Measurements from ENCODE around the gene FBXO27.

FBXO27 gene

GRCh38 chr19:39037194-39037593, 4.8 kb upstream of the FBXO27 start:
- TF ChIP-seq, protein P1, sequence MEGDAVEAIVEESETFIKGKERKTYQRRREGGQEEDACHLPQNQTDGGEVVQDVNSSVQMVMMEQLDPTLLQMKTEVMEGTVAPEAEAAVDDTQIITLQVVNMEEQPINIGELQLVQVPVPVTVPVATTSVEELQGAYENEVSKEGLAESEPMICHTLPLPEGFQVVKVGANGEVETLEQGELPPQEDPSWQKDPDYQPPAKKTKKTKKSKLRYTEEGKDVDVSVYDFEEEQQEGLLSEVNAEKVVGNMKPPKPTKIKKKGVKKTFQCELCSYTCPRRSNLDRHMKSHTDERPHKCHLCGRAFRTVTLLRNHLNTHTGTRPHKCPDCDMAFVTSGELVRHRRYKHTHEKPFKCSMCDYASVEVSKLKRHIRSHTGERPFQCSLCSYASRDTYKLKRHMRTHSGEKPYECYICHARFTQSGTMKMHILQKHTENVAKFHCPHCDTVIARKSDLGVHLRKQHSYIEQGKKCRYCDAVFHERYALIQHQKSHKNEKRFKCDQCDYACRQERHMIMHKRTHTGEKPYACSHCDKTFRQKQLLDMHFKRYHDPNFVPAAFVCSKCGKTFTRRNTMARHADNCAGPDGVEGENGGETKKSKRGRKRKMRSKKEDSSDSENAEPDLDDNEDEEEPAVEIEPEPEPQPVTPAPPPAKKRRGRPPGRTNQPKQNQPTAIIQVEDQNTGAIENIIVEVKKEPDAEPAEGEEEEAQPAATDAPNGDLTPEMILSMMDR (IDR thresholded peaks at IDR 0.05) = no peak

GRCh38 chr19:39036581-39036980, 4.2 kb upstream of the FBXO27 start:
- TF ChIP-seq, protein P1 (IDR thresholded peaks at IDR 0.05) = no peak

DNA sequence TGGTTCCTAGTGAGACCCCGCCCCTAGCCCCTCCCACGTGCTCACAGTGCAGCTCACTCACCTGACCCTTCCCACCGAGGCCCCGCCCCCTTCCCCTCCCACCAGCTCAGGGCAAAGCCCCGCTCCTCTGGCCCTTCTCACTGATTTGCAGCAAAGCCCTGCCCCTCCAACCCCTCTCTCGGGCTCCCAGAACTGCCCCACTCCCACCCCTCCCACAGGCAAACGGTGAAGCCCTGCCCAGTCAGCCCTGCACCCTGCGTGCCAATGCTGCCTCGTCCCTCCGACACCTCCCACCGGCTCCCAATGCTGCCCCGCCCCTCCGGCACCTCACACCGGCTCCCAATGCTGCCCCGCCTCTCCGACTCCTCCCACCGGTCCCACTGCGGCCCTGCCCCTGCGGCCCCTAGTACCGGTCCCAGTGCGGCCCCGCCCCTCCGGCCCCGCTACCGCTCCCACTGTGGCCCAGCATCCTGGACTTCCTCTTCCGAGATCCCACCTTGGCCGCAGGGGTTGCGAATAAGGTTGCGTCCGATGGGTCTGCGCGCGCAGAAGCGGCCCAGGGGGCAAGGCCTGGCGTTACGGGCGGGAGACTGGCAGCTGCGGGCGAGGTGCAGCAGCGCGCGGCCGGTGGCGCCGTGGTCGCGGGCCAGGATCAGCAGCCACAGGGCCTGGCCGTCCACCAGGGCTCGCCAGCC, 834 bp downstream of the FBXO27 start:
- TF ChIP-seq, protein P1 (IDR thresholded peaks at IDR 0.05) = no peak

DNA sequence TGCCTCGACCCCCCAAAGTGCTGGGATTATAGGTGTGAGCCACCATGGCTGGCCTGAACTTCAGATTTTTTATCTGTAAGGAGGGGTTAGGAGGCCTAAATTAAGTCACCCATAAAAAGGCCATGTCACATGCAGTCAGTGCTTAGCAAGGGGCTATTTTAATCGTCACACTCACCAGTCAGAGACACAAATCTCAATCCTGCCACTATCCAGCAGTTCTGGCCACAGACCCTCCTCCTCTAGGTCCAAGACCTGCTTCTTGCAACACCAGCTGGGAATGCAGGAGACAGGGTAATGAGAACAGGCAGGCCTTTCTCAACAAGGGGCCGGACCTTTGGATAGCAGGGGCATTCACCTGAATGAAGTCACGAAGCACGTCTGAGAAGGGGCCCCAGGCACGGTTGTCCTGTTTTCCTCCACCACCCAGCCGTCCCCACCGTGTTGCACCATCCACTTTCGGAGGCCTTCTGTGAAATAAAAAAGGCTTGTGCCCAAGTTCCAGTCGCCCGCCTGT, 1.4 kb downstream of the FBXO27 start:
- TF ChIP-seq, protein P1 (IDR thresholded peaks at IDR 0.05) = no peak

DNA sequence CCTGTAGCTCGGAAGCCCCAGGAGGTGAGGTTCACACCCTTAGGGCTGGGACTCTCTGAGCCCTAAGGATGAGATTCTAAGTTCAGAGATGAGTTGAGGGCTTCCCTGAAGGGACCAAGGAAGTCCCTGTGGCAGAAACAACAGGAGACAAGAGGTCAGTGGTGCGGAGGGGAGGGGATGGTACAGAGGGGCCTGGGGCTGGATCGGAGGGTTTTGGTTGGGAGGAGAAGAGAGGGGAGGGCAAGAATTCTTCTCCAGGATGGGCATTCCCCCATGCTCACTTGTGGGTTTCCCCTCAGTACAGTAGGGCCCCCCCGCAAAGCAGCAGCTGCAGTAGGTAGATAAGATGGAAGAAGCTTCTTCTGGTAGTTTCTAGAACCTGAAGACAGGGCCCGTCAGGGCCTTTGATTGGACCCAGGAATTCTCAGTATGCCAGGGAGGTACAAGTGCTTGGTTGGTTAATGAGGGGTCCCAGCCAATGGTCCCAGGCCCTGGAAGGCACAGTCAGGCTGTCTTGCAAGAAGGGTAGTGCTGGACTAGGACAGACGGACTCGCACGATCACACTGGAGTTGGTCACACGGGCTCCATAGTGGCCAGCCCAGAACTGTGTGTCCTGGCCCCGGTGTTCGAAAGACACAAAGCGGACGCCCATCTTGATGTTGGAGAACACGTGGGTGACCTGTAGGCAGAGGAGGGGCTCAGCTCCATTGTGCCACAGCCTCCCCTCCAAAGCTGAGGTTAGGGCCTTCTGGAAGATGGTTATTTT, 7.3 kb downstream of the FBXO27 start:
- TF ChIP-seq, protein P1 (IDR thresholded peaks at IDR 0.05) = no peak

GRCh38 chr19:39021063-39021462, 11.3 kb downstream of the FBXO27 start:
- TF ChIP-seq, protein P1 (IDR thresholded peaks at IDR 0.05) = no peak

DNA sequence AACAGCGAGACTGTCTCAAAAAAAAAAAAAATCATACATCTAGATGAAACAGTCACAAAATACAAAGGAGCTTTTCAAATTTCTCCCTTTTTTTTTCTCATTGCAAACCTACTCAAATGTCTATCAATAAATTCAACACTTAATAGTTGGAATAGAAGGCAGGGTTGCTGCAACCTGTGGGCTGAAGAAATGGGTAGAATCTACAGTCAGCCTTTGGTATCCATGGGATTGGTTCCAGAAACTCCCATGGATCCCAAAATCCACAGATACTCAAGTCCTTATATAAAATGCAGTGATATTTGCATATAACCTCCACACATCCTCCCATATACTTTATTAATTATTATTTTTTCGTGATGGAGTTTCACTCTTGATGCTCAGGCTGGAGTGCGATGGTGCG, 14.7 kb downstream of the FBXO27 start:
- TF ChIP-seq, protein P1 (IDR thresholded peaks at IDR 0.05) = no peak
